ENCODE data around the gene FGFBP1. TPM values are rescaled to one million over a fixed set of nuclear protein-coding genes. Genes with fewer than 3 reads are reported as not detected.
"Not testable (repeated sequence)": the region's sequence is repeated elsewhere in the genome, so short reads cannot be mapped to it uniquely, and the experiment has no call there.

The FGFBP1 gene
- polyA plus RNA-seq, 1 donor from 2014 or later = not detected

- H3K4me3 ChIP-seq (ENCODE audit: low read length) = no peak overlapping the region
- H3F3A ChIP-seq (ENCODE audit: insufficient read depth, low read length, poor library complexity, severe bottlenecking) = no peaks in the 10 kb centered on the region
- no peaks in the 10 kb centered on the region for H3K36me3 ChIP-seq (ENCODE audit: insufficient read depth, low read length)
- H3K9ac ChIP-seq (ENCODE audit: low read length) = no peak overlapping the region
- no peak overlapping the region for H3K27ac ChIP-seq (ENCODE audit: low read length)
- no peaks in the 10 kb centered on the region for H3K9me2 ChIP-seq (ENCODE audit: insufficient read depth, low read length)
- no peaks in the 10 kb centered on the region for H3K9me3 ChIP-seq (ENCODE audit: low read length)
- no peak overlapping the region for H3K4me2 ChIP-seq (ENCODE audit: low read length)
- no peaks in the 10 kb centered on the region for H3K79me2 ChIP-seq (replicated peaks; ENCODE audit: insufficient read depth, low read length)
- no peaks in the 10 kb centered on the region for H4K20me1 ChIP-seq (ENCODE audit: insufficient read depth)
- H2AFZ ChIP-seq (ENCODE audit: low read depth, low read length) = no peak overlapping the region
- TF ChIP-seq RAD21 (conservative IDR thresholded peaks at IDR 0.05) = no peak
- TF ChIP-seq SMC3 (conservative IDR thresholded peaks at IDR 0.05; ENCODE audit: poor library complexity) = no peak
- no peak for TF ChIP-seq EP300 (conservative IDR thresholded peaks at IDR 0.05; ENCODE audit: poor library complexity, severe bottlenecking)
- no peak for TF ChIP-seq MXI1 (conservative IDR thresholded peaks at IDR 0.05; ENCODE audit: poor library complexity, severe bottlenecking)
- TF ChIP-seq, protein P1, sequence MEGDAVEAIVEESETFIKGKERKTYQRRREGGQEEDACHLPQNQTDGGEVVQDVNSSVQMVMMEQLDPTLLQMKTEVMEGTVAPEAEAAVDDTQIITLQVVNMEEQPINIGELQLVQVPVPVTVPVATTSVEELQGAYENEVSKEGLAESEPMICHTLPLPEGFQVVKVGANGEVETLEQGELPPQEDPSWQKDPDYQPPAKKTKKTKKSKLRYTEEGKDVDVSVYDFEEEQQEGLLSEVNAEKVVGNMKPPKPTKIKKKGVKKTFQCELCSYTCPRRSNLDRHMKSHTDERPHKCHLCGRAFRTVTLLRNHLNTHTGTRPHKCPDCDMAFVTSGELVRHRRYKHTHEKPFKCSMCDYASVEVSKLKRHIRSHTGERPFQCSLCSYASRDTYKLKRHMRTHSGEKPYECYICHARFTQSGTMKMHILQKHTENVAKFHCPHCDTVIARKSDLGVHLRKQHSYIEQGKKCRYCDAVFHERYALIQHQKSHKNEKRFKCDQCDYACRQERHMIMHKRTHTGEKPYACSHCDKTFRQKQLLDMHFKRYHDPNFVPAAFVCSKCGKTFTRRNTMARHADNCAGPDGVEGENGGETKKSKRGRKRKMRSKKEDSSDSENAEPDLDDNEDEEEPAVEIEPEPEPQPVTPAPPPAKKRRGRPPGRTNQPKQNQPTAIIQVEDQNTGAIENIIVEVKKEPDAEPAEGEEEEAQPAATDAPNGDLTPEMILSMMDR (IDR thresholded peaks at IDR 0.05; ENCODE audit: poor library complexity, severe bottlenecking) = no peak
- TF ChIP-seq POLR2AphosphoS5 (IDR thresholded peaks at IDR 0.05) = no peak
- TF ChIP-seq EZH2 (IDR thresholded peaks at IDR 0.05; ENCODE audit: borderline replicate concordance, insufficient read depth, low read length, poor library complexity, severe bottlenecking) = no peak
- H3K27me3 ChIP-seq (ENCODE audit: insufficient read depth, low read depth, low read length) = no peaks in the 10 kb centered on the region
These were observed 19.9 kb downstream of the FGFBP1 start for GRCh38 chr4:15918484-15919129.

DNA sequence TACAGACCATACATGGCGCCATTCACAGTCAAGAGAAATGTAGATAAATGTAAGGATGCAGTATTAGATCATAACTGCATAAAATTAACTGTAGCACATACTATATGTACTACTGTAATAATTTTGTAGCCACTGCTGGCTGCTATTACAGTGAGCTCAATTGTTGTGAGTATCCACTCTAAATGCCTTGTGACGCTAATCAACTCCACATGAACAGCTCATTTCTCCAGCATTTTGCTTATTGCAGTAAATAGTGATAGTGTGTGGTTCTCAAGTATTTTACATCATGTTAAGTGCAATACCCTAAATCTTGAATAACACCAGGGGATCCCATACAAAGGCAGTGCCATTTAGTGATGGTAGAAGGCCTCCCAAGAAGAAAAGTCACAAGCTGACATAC lies 21.2 kb downstream of the FGFBP1 start:
- H2AFZ ChIP-seq (ENCODE audit: low read depth, low read length) = no peak overlapping the region
- no peaks in the 10 kb centered on the region for H3F3A ChIP-seq (ENCODE audit: insufficient read depth, low read length, poor library complexity, severe bottlenecking)
- no peaks in the 10 kb centered on the region for H4K20me1 ChIP-seq (ENCODE audit: insufficient read depth)
- H3K4me2 ChIP-seq (ENCODE audit: low read length) = no peak overlapping the region
- H3K4me3 ChIP-seq (ENCODE audit: low read length) = no peak overlapping the region
- no peaks in the 10 kb centered on the region for H3K9me2 ChIP-seq (ENCODE audit: insufficient read depth, low read length)
- no peak for TF ChIP-seq SMC3 (conservative IDR thresholded peaks at IDR 0.05; ENCODE audit: poor library complexity)
- TF ChIP-seq POLR2AphosphoS5 (IDR thresholded peaks at IDR 0.05) = peak; percentile 63
- H3K27me3 ChIP-seq (ENCODE audit: insufficient read depth, low read depth, low read length) = no peaks in the 10 kb centered on the region
- H3K9ac ChIP-seq (ENCODE audit: low read length) = no peak overlapping the region
- H3K9me3 ChIP-seq (ENCODE audit: low read length) = no peaks in the 10 kb centered on the region
- H3K36me3 ChIP-seq (ENCODE audit: insufficient read depth, low read length) = no peaks in the 10 kb centered on the region
- no peaks in the 10 kb centered on the region for H3K79me2 ChIP-seq (replicated peaks; ENCODE audit: insufficient read depth, low read length)
- no peak overlapping the region for H3K27ac ChIP-seq (ENCODE audit: low read length)

DNA sequence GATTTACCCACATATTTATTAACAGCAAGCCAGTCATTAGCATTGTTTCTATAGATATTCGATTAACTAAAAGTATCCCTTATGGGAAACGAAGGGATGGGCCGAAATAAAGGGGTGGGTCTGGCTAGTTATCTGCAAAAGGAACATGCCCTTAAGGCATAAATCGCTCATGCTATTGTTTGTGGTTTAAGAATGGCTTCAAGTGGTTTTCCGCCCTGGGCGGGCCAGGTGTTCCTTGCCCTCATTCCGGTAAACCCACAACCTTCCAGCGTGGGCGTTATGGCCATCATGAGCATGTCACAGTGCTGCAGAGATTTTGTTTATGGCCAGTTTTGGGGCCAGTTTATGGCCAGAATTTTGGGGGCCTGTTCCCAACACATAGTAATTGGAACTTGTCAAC lies 22.2 kb downstream of the FGFBP1 start:
- H4K20me1 ChIP-seq (ENCODE audit: insufficient read depth); H3K4me2 ChIP-seq (ENCODE audit: low read length); H3F3A ChIP-seq (ENCODE audit: insufficient read depth, low read length, poor library complexity, severe bottlenecking); H2AFZ ChIP-seq (ENCODE audit: low read depth, low read length); H3K36me3 ChIP-seq (ENCODE audit: insufficient read depth, low read length); H3K4me3 ChIP-seq (ENCODE audit: low read length); H3K9ac ChIP-seq (ENCODE audit: low read length); H3K9me2 ChIP-seq (ENCODE audit: insufficient read depth, low read length); H3K27ac ChIP-seq (ENCODE audit: low read length); H3K79me2 ChIP-seq (replicated peaks; ENCODE audit: insufficient read depth, low read length); H3K9me3 ChIP-seq (ENCODE audit: low read length); H3K27me3 ChIP-seq (ENCODE audit: insufficient read depth, low read depth, low read length): not testable (repeated sequence)

GRCh38 chr4:15914736-15915135 lies 23.8 kb downstream of the FGFBP1 start:
- TF ChIP-seq, protein P1 (IDR thresholded peaks at IDR 0.05; ENCODE audit: poor library complexity, severe bottlenecking) = no peak
- TF ChIP-seq POLR2AphosphoS5 (IDR thresholded peaks at IDR 0.05) (no peak), EZH2 (IDR thresholded peaks at IDR 0.05; ENCODE audit: borderline replicate concordance, insufficient read depth, low read length, poor library complexity, severe bottlenecking) (no peak), EP300 (conservative IDR thresholded peaks at IDR 0.05; ENCODE audit: poor library complexity, severe bottlenecking) (no peak), TAF1 (IDR thresholded peaks at IDR 0.05; ENCODE audit: low read depth) (no peak), MXI1 (conservative IDR thresholded peaks at IDR 0.05; ENCODE audit: poor library complexity, severe bottlenecking) (no peak), RAD21 (conservative IDR thresholded peaks at IDR 0.05) (no peak), SMC3 (conservative IDR thresholded peaks at IDR 0.05; ENCODE audit: poor library complexity) (no peak), REST (IDR thresholded peaks at IDR 0.05; ENCODE audit: borderline replicate concordance) (no peak)
- Histone ChIP-seq H3K9me3 (ENCODE audit: low read length) (no peaks in the 10 kb centered on the region), H3K36me3 (ENCODE audit: insufficient read depth, low read length) (no peaks in the 10 kb centered on the region), H3K9ac (ENCODE audit: low read length) (no peak overlapping the region), H3K4me3 (ENCODE audit: low read length) (no peak overlapping the region), H3K27ac (ENCODE audit: low read length) (no peak overlapping the region), H3F3A (ENCODE audit: insufficient read depth, low read length, poor library complexity, severe bottlenecking) (no peaks in the 10 kb centered on the region), H3K27me3 (ENCODE audit: insufficient read depth, low read depth, low read length) (no peaks in the 10 kb centered on the region), H3K9me2 (ENCODE audit: insufficient read depth, low read length) (no peaks in the 10 kb centered on the region), H4K20me1 (ENCODE audit: insufficient read depth) (no peaks in the 10 kb centered on the region), H2AFZ (ENCODE audit: low read depth, low read length) (no peak overlapping the region), H3K4me2 (ENCODE audit: low read length) (no peak overlapping the region), H3K79me2 (replicated peaks; ENCODE audit: insufficient read depth, low read length) (no peaks in the 10 kb centered on the region)

All from neural cell (in vitro differentiated cells).